GM10248 (cell line): ENCODE results near the gene C14orf180.

ENCODE experiments used
- CTCF ChIA-PET: fragments of 300-600 bp; sonication (Branson Sonifier 250); formaldehyde crosslinking; extraction: SDS; loops from one replicate; lab custom pipeline; 2021; ENCODE audit warnings: antibody characterized with exemption; lab: Yijun Ruan, JAX
- POLR2A ChIA-PET: fragments of 350-650 bp; sonication (Branson Sonifier 250); formaldehyde crosslinking; extraction: SDS; loops from one replicate; lab custom pipeline; 2020; ENCODE audit warnings: antibody characterized with exemption; lab: Yijun Ruan, JAX
- DNase-seq: peaks from one replicate; pipeline ENCODE4 v3.0.0; 2012; ENCODE audit errors: extremely low spot score
- TF ChIP-seq, protein P1 (sequence below): IDR thresholded peaks from 2 replicates; pipeline ENCODE4 v1.5.1; 2012; ENCODE audit warnings: mild to moderate bottlenecking, low read depth; ENCODE audit errors: extremely low read depth, missing control alignments, control extremely low read depth

The C14orf180 gene

DNA sequence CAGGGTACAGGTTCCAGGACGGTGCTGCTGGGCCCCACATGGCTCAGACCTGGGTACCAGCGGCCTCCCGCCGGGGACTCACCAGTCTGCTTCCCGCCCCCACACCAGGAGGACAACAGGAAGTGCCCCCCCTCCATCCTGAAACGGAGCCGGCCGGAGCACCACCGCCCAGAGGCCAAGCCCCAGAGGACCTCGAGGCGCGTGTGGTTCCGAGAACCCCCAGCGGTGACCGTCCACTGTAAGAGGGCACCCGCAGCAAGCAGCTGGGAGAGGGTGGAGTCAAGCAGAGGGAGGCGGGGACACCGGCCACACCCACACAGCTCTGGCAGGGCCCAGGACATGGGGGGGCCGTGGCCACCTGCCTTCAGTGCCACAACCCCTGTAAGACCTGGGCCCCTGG lies 8.1 kb downstream of the C14orf180 start:
- CTCF ChIA-PET: no interaction called here
- TF ChIP-seq, protein P1, sequence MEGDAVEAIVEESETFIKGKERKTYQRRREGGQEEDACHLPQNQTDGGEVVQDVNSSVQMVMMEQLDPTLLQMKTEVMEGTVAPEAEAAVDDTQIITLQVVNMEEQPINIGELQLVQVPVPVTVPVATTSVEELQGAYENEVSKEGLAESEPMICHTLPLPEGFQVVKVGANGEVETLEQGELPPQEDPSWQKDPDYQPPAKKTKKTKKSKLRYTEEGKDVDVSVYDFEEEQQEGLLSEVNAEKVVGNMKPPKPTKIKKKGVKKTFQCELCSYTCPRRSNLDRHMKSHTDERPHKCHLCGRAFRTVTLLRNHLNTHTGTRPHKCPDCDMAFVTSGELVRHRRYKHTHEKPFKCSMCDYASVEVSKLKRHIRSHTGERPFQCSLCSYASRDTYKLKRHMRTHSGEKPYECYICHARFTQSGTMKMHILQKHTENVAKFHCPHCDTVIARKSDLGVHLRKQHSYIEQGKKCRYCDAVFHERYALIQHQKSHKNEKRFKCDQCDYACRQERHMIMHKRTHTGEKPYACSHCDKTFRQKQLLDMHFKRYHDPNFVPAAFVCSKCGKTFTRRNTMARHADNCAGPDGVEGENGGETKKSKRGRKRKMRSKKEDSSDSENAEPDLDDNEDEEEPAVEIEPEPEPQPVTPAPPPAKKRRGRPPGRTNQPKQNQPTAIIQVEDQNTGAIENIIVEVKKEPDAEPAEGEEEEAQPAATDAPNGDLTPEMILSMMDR: no peak
- no peak for DNase-seq
- POLR2A ChIA-PET: no interaction called here

DNA sequence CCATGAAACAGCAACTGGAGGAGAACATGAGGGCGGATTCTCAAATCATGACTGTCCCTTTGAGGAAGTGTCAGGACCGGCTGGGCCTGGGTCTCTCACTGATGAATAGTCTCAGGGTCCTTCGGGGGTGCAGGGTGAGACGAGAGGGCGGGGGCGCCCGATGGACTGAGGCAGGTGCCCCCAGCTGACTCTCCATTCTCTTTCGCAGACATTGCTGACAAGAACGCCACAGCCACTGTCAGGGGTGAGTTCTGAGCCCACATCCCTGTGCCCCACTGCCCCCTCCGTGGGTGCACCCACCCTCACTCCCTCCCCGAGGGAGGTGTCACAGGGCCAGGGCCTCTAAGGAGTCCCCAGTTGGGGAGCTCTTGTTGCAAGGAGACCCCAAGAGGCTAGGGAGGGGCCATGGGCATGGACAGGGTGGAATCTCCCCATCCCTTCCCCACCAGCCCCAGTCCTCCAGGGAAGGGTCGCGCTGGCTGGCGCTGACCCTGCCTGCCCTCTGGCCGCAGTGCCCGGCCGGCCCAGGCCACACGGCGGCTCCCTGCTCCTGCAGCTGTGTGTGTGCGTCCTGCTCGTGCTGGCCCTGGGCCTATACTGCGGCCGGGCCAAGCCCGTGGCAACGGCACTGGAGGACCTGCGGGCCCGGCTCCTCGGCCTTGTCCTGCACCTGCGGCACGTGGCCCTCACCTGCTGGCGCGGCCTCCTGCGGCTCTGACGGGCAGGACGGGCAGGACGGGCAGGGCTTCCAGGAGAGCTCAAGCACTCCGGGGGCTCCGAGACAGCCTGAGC lies 8.7 kb downstream of the C14orf180 start:
- CTCF ChIA-PET: no interaction called here
- POLR2A ChIA-PET: no interaction called here
- TF ChIP-seq, protein P1: no peak
- no peak for DNase-seq

DNA sequence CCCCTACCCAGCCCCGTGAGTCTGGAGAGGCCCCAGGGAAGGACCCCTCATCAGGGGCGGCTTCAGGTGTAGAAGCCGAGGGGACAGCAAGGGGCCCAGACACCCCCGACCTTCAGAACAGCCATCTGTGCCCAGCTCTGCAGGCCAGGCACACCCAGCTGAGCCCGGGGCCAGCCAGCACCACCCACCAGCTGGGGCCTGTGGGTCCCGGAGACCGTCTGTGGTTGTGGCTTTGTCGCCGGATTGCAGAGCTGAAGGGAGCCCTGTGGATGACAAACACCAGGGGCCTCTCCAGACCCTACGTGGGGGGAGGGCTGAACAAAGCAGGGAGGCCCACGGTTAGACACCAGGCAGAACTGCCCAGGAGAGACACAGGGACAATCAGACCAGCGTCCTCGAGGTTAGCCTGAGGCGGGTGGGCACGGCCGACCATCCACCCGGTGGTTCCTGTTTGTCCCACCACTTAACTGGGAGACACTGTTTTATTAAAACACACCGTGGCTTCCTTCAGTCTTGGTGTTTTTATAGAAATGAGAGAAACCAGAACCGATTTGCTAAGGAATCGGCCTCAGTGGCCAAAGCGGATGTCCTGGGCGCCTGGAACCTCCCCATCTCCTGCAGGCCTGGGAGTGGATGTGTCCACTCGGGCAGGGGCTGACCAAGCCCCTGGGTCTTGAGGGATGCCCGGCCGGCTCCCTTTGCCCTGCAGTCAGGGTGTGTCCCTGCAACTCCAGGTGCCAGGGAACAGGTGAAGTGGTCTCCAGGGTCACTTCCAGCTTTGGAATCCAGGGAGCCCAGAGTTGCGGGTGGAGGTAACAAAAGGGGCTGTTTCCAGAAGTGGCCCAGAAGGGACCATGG lies 10.0 kb downstream of the C14orf180 start:
- POLR2A ChIA-PET: no interaction called here
- DNase-seq: no peak
- TF ChIP-seq, protein P1: no peak
- CTCF ChIA-PET: no interaction called here

DNA sequence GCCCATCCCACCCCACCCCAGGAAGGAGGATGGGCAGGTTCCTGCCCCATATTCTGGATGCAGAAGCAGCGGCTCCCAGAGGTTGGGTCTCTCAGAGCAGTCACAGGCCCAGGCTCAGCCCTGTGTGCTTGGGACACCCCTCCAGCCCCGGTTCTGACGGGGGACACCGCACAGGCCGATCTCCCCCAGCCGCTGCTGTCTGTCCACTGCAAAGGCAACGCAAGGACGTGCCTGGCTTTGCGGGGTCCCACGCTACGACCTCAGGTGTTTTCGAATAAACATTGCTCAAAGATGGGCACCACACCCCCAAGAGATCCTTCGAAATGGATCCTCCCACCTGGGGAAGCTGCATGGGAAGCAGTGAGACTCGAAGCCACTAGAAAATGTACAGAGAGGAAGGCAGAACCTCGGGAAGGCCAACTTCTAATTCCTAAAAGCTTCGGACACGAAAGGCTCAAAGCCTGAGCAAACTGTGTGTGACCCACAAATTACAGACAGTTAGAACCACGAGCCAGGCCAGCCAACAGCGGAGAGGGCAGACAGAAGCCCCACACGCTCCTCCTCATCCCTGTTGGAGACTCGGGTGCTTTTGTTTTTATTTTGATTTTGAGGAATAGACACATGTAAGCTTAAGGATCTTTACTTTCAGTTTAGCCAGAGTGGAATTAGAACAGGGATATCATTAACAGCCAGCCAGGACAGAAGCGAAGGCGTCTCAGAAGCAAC lies 10.8 kb downstream of the C14orf180 start:
- CTCF ChIA-PET: no interaction called here
- no peak for DNase-seq
- TF ChIP-seq, protein P1: no peak
- POLR2A ChIA-PET: no interaction called here

DNA sequence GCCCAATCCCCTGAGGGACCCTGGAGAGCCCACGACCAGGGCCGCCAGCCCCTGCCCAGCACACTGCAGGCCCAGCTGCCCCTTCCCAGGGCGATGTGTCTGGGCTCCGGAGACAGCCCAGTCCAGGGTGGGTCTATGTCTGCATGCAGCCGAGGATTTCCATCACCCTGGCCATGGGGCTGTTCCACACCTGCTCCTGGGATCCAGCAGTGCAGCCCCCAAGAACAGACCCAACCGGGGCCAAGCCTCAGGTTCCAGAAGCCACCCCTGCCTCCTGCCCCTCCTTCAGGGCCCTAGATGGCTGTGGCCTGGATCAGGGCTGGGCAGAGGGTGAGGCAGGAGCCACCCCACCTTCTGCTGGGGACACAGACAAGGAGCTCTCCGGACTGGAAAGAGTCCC lies 11.5 kb downstream of the C14orf180 start:
- POLR2A ChIA-PET: no interaction called here
- no peak for DNase-seq
- CTCF ChIA-PET: no interaction called here
- TF ChIP-seq, protein P1: no peak
